K562 (cell line): ENCODE results near the gene ZNF81. TPM values are rescaled to one million over a fixed set of nuclear protein-coding genes. Genes with fewer than 3 reads are reported as not detected.
"Not testable (repeated sequence)": the region's sequence is repeated elsewhere in the genome, so short reads cannot be mapped to it uniquely, and the experiment has no call there.

ENCODE experiments used
- ATAC-seq: fragments of 200-7000 bp; cut with Tn5 transposase; 3 replicates; pipeline ENCODE4 v1.9.1; 2020; ENCODE audit warnings: moderate library complexity
- BruUV-seq: library from RNA; stranded (reverse); fragments of 400-500 nt; replicated peaks from 2 replicates; lab custom pipeline; 2021; lab: Mats Ljungman, UMichigan
- CTCF ChIA-PET: fragments of 300-600 bp; formaldehyde crosslinking; extraction: SDS; loops from one replicate; lab custom pipeline; 2021; ENCODE audit warnings: low intra/inter-chr PET ratio; lab: Yijun Ruan, JAX
- POLR2A ChIA-PET: fragments of 300-600, 350-650 bp; sonication (Branson Sonifier 250); formaldehyde crosslinking; extraction: SDS; loops from one replicate; lab custom pipeline; 2021; ENCODE audit warnings: antibody characterized with exemption, inconsistent platforms; lab: Yijun Ruan, JAX
- DNase-seq, 4 experiments: peaks; one replicate each; pipeline versions ENCODE4 v3.0.0 to v3.0.0-alpha.2; 2011 to 2018; ENCODE audit warnings: low spot score in 3 of 4, mixed read lengths in 3 of 4; ENCODE audit errors: extremely low read depth in 1 of 4
- FAIRE-seq: peaks from 2 replicates; lab custom pipeline; 2011; peaks lifted over from hg19 to GRCh38; lab: Jason Lieb, UNC
- H2AFZ ChIP-seq: 2 replicates; pipeline ENCODE4 v1.6.0; 2011; ENCODE audit warnings: low read depth, low read length, control low read depth, inconsistent platforms
- H3K27ac ChIP-seq: fragments of 200-600 bp; 3 replicates; pipeline ENCODE4 v1.8.0; 2011; ENCODE audit warnings: low read depth, mild to moderate bottlenecking, control low read depth, inconsistent platforms, low read length, moderate library complexity, mixed read lengths; ENCODE audit errors: extremely low read depth
- H3K27me3 ChIP-seq, 2 experiments: fragments of 300-600 bp in 1 of 2; 2 replicates in 1 of 2; 3 replicates in 1 of 2; pipeline versions ENCODE4 v1.6.0 to v1.8.0; 2011; ENCODE audit warnings: inconsistent platforms in 2 of 2, low read length in 2 of 2, mild to moderate bottlenecking in 1 of 2, mixed read lengths in 1 of 2, moderate library complexity in 1 of 2; ENCODE audit not compliant: control insufficient read depth in 2 of 2, insufficient read depth in 2 of 2
- H3K36me3 ChIP-seq: fragments of 300-600 bp; 3 replicates; pipeline ENCODE4 v1.8.0; 2011; ENCODE audit warnings: mild to moderate bottlenecking, low read length, inconsistent platforms; ENCODE audit not compliant: control insufficient read depth, insufficient read depth
- H3K4me1 ChIP-seq, 2 experiments: fragments of 200-600 bp in 1 of 2; replicated peaks in 1 of 2; 2 replicates in 1 of 2; 3 replicates in 1 of 2; pipeline versions ENCODE4 v1.5.1 to v1.8.0; 2011; ENCODE audit warnings: inconsistent platforms in 2 of 2, low read length in 2 of 2, mild to moderate bottlenecking in 1 of 2, mixed read lengths in 1 of 2, moderate library complexity in 1 of 2; ENCODE audit not compliant: control insufficient read depth in 2 of 2, insufficient read depth in 2 of 2
- H3K4me2 ChIP-seq: 2 replicates; pipeline ENCODE4 v1.6.1; 2011; ENCODE audit warnings: low read length, control low read depth, inconsistent platforms, mixed read lengths; ENCODE audit not compliant: insufficient read depth
- H3K4me3 ChIP-seq: fragments of 200-600 bp; sonication (generic), shearing (Covaris generic); 2 replicates; pipeline ENCODE4 v1.5.1; 2016; ENCODE audit warnings: control low read depth, inconsistent platforms
- H3K79me2 ChIP-seq: fragments of 200-600 bp; 3 replicates; pipeline ENCODE4 v1.8.0; 2011; ENCODE audit warnings: low read length, inconsistent platforms; ENCODE audit not compliant: control insufficient read depth, insufficient read depth
- H3K9ac ChIP-seq, 2 experiments: 2 replicates each; pipeline versions ENCODE4 v1.6.0 to v1.6.1; 2011; ENCODE audit warnings: low read depth in 2 of 2, low read length in 2 of 2, control low read depth in 1 of 2, inconsistent platforms in 1 of 2, mild to moderate bottlenecking in 1 of 2, mixed read lengths in 1 of 2; ENCODE audit not compliant: insufficient read depth in 1 of 2
- H3K9me1 ChIP-seq: one replicate; pipeline ENCODE4 v1.6.0; 2011; ENCODE audit warnings: inconsistent platforms, mild to moderate bottlenecking, low read length, moderate library complexity; ENCODE audit not compliant: control insufficient read depth, insufficient read depth
- H3K9me3 ChIP-seq: replicated peaks from 2 replicates; pipeline ENCODE4 v1.5.1; 2011; ENCODE audit warnings: low read depth, low read length, inconsistent platforms; ENCODE audit not compliant: control insufficient read depth, insufficient read depth
- H4K20me1 ChIP-seq: replicated peaks from 2 replicates; pipeline ENCODE4 v1.6.1; 2011; ENCODE audit warnings: low read length, inconsistent platforms, mixed read lengths; ENCODE audit not compliant: control insufficient read depth, insufficient read depth
- NELFE ChIP-seq: IDR thresholded peaks from 2 replicates; pipeline ENCODE4 v1.6.1; 2011; ENCODE audit warnings: mild to moderate bottlenecking; ENCODE audit not compliant: insufficient read depth, insufficient read length
- ZC3H11A ChIP-seq: IDR thresholded peaks from 2 replicates; pipeline ENCODE4 v1.6.1; 2012; ENCODE audit warnings: low read depth, low read length, improper control_type of control experiment
- ZNF282 ChIP-seq: sonication (generic); formaldehyde crosslinking; IDR thresholded peaks from 2 replicates; pipeline ENCODE4 v1.8.1; 2023; ENCODE audit warnings: missing genetic modification reagents
- whole genome bisulfite sequencing: fragments of 100-300 bp; shearing (Covaris generic); methylation state at CpG from one replicate; pipeline ENCODE4 v1.1.6; 2016; ENCODE audit warnings: low coverage, mixed read lengths; ENCODE audit not compliant: insufficient coverage; ENCODE audit errors: missing lambda C conversion rate; 5-methylcytosine and 5-hydroxymethylcytosine counted together
- in situ Hi-C: fragments of 300-500 bp; cut with MboI; formaldehyde crosslinking; loops from 4 replicates; pipeline ENCODE4 v1.15.0; 2018; ENCODE audit warnings: inconsistent platforms, mixed read lengths
- intact Hi-C: fragments of 100-400 bp; cut with micrococcal nuclease; formaldehyde crosslinking; loops from 2 replicates; pipeline ENCODE4 v1.14.2; 2022
- polyA plus RNA-seq, 8 experiments: library from polyadenylated mRNA; depleted of rRNA in 4 of 8; stranded (reverse) in 5 of 8; unstranded in 3 of 8; fragments of >200 nt; fragmentation: Nextera tagmentation in 2 of 8; fragmentation: Illumina TruSeq in 1 of 8; extraction: Ambion mirVana in 2 of 8; extraction: Trizol in 1 of 8; gene quantifications; 2 replicates each; pipeline versions ENCODE4 v1.2.1 to v1.2.3, GENCODE V29; 2011 to 2014; ENCODE audit warnings: inconsistent platforms in 1 of 8, missing spikeins in 1 of 8
- total RNA-seq, 7 experiments: library from RNA; depleted of rRNA in 6 of 7; stranded (reverse); fragments of >200 nt in 6 of 7; fragmentation: Illumina TruSeq in 2 of 7; extraction: Trizol in 2 of 7; gene quantifications; 2 replicates each; pipeline versions ENCODE4 v1.2.1 to v1.2.3, GENCODE V29; 2011 to 2021; ENCODE audit warnings: low replicate concordance in 1 of 7
- TF ChIP-seq, protein P1 (sequence below): sonication (generic); formaldehyde crosslinking; IDR thresholded peaks from 2 replicates; pipeline ENCODE4 v1.5.0; 2020; ENCODE audit warnings: missing genetic modification reagents

ZNF81 gene
- total and polyA plus RNA-seq, 9 of the 15 experiments (the other 6 are each of a cell fraction or from before 2014, with no cell fraction given) = 2.4 to 9.6 (median 4.9) TPM

- no TSS peak for BruUV-seq
- ChIA-PET POLR2A (no interaction called here), CTCF (no interaction called here)
- ATAC-seq = no peak
- H3K9me1 ChIP-seq = no peaks in the 10 kb centered on the region
- no peaks in the 10 kb centered on the region for H3K79me2 ChIP-seq
- intact Hi-C loops (no loop called here), in situ Hi-C loops (no loop called here)
- no peaks in the 10 kb centered on the region for H3K36me3 ChIP-seq
- no peaks in the 10 kb centered on the region for H3K9me3 ChIP-seq
- 32% methylated on average over 4 of the region's 4 CpGs for WGBS
- no peak overlapping the region for H3K9ac ChIP-seq
- no peaks in the 10 kb centered on the region for H3K27me3 ChIP-seq
- H3K4me2 ChIP-seq = no peak overlapping the region
- H4K20me1 ChIP-seq = no peaks in the 10 kb centered on the region
- TF ChIP-seq, protein P1, sequence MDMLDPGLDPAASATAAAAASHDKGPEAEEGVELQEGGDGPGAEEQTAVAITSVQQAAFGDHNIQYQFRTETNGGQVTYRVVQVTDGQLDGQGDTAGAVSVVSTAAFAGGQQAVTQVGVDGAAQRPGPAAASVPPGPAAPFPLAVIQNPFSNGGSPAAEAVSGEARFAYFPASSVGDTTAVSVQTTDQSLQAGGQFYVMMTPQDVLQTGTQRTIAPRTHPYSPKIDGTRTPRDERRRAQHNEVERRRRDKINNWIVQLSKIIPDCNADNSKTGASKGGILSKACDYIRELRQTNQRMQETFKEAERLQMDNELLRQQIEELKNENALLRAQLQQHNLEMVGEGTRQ (CRISPR knock-in tag) = 0 out of 2 replicates have a peak, but pooled peaks have one; percentile 15
- no peak for TF ChIP-seq ZNF282
- TF ChIP-seq NELFE = no peak
- TF ChIP-seq ZC3H11A = no peak
- no peak overlapping the region for H2AFZ ChIP-seq
- no peak for FAIRE-seq
- H3K4me1 ChIP-seq = peaks cover 0 to 3% of the 10 kb centered on the region in 2 experiments; a peak in 3 of 5 replicates
- no peak overlapping the region for H3K27ac ChIP-seq
- no peak for DNase-seq
- no peak overlapping the region for H3K4me3 ChIP-seq
Measured at GRCh38 chrX:47941423-47941822, 104.7 kb downstream of the ZNF81 start.

GRCh38 chrX:47955295-47955694 is 118.6 kb downstream of the ZNF81 start:
- CTCF ChIA-PET, ATAC-seq, FAIRE-seq, H3K4me1 ChIP-seq, DNase-seq, in situ Hi-C loops, H2AFZ ChIP-seq, H3K4me2 ChIP-seq, H3K4me3 ChIP-seq, H3K9me1 ChIP-seq, BruUV-seq, H4K20me1 ChIP-seq, H3K9ac ChIP-seq, H3K27me3 ChIP-seq, H3K9me3 ChIP-seq, intact Hi-C loops, H3K27ac ChIP-seq, POLR2A ChIA-PET, H3K36me3 ChIP-seq, H3K79me2 ChIP-seq: not testable (repeated sequence)
- WGBS = 22% methylated on average over 5 of the region's 7 CpGs
